ENCODE data around the gene CES4A.
"Not testable (repeated sequence)": the region's sequence is repeated elsewhere in the genome, so short reads cannot be mapped to it uniquely, and the experiment has no call there.

The CES4A gene

DNA sequence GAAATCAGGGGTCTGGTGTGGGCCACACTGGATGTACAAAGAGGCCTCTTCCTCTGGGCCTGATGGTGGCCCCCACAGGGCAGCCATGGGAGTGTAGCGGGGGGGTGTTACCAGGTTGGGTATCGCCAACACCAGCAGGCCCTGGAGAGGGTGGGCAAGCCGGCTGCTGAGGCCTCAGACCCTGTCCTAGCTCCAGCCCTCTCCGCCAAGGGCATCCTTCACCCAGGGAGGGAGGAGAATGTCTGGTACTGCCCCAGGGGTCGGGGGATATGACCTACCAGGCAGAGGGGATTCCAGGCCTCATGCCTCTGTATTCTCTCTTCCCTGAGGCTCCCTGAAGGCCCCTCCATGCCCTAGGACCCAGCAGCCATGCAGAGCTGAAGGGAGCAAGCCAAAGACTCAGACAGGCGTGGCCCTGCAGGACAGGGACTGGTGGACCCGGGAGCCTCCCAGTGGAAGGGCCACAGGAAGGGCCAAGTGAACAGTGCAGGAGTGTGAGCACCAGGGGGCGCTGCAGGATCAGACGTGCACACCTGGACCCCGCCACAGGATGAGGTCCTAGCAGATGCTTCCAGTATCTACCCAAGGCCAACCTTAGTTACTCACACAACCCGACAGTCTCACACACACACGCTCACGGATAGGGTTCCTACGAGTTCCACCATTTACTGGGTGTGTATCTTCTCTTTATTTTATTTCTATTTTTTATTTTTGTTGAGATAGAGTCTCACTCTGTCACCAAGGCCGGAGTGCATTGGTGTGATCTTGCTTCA, 10.9 kb upstream of the CES4A start:
- DNase-seq (ENCODE audit: extremely low spot score, insufficient read length, low read depth) (peak; percentile 75), FAIRE-seq (peak; percentile 93)

DNA sequence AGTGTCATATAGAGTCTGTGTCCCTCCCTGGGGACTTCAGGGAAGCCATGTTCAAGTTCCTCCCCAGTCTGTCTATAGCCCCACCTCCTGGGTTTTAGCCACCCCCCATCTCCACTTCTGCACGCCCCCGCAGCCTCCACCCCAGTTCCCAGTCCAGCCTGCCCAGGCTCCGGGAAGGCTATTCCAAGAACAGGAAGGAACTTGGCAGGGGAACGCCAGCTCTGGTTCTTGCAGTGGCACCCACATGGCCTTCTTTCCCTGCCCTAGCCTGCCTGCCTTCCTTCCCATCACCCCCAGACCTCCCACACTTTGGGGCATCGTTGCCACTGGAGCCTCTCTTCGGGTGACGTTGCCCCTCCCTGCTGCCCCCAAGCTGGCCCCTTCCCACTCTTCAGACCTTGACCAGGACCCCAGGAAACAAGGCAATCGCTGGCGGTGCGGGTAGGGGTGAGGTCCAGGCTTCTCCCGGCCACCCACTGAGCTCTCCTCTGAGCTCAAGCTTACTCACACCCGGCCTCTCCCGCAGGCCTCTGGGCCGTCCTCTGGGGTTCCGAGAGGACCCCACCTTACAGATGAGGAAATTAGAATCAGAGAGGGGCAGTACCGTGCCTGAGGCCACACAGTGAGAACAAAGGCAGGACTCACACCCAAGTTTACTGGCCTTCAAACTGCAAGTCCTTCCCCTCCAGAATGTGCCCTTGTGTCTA, 9.2 kb upstream of the CES4A start:
- DNase-seq (ENCODE audit: extremely low spot score, insufficient read length, low read depth) (no peak), FAIRE-seq (no peak)

- FAIRE-seq (no peak), DNase-seq (ENCODE audit: extremely low spot score, insufficient read length, low read depth) (no peak)
Observed at GRCh38 chr16:66983033-66983432, 5.4 kb upstream of the CES4A start.

DNA sequence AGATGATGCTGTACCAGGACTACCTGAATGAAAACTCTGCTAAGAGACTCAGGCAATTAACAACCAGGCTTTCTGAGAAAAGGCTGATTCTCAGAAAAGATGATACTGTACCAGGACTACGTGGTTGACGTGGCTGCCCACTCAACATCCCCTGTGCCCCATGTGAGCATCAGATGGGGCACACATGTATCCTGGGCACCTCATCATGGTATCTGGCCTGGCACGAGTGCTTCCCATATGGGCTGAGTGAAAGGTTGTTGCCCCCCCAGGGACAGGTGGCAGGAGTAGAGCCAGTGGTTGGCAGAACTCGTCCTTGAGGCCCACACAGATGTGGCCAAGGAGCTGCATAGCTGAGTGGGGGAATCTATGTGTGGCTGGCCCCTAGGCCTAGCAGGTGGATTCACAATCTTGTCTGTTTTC, 3.5 kb upstream of the CES4A start:
- DNase-seq (ENCODE audit: extremely low spot score, insufficient read length, low read depth) = no peak
- no peak for FAIRE-seq

DNA sequence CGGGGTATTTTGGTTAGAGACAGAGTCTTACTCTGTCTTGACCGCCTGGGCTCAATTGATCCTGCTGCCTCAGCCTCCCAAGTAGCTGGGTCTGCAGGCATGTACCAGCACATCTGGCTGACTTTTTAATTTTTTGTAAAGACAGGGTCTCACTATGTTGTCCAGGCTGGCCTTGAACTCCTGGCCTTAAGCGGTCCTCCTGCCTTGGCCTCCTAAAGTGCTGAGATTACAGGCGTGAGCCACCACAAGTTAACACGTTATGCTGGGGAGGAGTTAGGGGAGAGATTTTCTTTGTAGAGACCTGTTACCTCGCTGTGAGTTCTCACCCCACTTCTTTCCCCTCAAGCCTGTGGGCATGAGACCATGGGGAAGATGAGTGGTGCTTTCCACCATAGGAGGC, 1.8 kb upstream of the CES4A start:
- FAIRE-seq (no peak), DNase-seq (ENCODE audit: extremely low spot score, insufficient read length, low read depth) (no peak)

GRCh38 chr16:66991545-66992077, 3.2 kb downstream of the CES4A start:
- DNase-seq (ENCODE audit: extremely low spot score, insufficient read length, low read depth) = no peak
- no peak for FAIRE-seq

- DNase-seq (ENCODE audit: extremely low spot score, insufficient read length, low read depth); FAIRE-seq: not testable (repeated sequence)
Observed at GRCh38 chr16:66993558-66993957, 5.2 kb downstream of the CES4A start.

DNA sequence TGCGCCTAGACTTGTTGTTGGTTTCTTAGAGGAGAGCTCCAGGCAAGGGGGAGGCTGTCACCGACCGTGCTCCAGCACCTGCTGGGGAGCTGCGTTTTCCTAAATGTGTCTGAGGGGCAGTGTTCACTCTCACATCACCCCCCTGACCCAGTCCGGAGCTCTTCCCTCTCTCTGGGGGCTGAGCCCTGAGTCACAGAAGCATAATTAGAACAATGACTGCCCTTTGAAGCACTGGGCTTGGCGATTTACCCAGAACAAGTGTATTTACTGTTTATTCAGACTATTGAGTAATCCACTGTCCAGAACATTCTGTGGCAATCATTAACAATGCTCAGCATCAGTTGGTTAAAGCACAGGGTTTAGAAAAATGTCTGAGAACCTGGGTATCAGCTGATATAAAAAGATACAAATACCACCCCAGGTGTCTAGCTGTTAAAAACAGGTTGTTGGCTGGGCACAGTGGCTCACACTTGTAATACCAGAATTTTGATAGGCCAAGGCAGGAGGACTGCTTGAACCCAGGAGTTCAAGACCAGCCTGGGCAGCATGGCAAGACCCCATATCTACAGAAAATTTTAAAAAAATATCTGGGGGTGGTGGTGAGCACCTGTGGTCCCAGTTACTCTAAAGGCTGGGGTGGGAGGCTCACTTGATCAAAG, 8.1 kb downstream of the CES4A start:
- FAIRE-seq (no peak), DNase-seq (ENCODE audit: extremely low spot score, insufficient read length, low read depth) (no peak)

DNA sequence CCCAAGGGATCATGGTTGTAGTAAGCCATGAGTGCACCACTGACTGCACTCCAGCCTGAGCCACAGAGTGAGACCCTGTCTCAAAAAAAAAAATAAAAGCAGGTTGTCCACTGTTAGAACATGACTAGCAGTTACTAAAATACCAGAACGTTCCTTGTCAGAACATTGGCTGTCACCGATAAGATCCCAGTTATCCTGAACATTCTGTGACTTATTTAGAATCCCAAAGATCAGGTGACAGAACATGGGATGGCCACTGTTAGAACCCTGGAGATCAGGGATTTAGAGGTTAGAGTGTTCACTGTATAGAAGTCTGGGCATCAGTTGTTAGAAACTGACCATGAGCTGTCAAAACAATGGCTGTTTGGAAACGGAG, 8.6 kb downstream of the CES4A start:
- FAIRE-seq (no peak), DNase-seq (ENCODE audit: extremely low spot score, insufficient read length, low read depth) (no peak)

DNA sequence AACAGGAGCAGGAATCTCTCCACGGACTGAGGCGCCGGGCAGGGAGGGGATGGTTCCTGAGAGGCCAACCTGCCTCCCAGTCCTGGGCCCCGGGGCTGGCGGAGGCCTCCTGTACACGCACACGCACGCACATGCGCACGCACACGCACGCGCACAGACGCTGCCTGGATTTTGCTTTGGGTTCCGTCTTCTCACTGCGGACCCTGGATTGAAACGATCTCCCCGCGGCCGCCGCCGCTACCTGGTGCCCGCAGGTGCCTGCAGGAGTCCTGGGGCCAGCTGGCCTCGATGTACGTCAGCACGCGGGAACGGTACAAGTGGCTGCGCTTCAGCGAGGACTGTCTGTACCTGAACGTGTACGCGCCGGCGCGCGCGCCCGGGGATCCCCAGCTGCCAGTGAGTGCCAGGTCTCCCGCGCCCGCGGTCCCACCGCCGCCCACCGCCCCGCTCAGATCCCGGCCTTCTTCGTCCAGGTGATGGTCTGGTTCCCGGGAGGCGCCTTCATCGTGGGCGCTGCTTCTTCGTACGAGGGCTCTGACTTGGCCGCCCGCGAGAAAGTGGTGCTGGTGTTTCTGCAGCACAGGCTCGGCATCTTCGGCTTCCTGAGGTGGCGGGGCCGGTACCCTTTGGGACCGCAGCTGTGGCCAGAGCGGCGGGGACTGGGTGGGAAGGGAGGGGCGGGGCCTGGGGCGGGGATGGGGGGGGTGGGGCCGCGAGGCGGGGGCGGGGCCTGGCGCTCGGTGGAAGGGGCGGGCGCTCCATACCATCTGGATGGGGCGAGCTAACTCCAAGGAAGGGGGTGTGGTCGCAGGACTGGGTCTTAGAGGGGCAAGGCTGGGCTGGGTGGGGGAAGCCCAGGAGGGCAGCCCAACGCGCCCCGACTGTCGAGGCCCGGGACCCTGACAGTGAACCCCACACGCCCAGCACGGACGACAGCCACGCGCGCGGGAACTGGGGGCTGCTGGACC, 12.3 kb downstream of the CES4A start:
- DNase-seq (ENCODE audit: extremely low spot score, insufficient read length, low read depth) = no peak
- no peak for FAIRE-seq

DNA sequence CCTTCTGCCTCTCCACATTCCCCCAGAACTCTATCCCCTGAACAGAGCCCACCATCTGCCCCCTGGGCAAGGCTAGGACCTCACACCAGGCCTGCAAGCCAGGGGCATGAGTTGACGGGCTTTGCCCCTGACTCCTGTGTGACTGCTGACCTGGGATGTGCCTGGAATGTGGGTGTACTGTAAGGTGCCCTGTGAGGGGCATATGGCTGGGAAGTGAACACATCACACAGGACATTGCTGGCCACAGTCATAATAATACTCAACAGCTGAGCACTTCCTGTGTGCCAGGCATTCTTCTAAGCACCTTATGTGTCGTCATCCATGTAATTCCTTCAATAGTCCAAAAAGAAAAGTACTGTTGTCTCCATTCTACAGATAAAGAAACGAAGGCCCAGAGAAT, 13.3 kb downstream of the CES4A start:
- FAIRE-seq = no peak

DNA sequence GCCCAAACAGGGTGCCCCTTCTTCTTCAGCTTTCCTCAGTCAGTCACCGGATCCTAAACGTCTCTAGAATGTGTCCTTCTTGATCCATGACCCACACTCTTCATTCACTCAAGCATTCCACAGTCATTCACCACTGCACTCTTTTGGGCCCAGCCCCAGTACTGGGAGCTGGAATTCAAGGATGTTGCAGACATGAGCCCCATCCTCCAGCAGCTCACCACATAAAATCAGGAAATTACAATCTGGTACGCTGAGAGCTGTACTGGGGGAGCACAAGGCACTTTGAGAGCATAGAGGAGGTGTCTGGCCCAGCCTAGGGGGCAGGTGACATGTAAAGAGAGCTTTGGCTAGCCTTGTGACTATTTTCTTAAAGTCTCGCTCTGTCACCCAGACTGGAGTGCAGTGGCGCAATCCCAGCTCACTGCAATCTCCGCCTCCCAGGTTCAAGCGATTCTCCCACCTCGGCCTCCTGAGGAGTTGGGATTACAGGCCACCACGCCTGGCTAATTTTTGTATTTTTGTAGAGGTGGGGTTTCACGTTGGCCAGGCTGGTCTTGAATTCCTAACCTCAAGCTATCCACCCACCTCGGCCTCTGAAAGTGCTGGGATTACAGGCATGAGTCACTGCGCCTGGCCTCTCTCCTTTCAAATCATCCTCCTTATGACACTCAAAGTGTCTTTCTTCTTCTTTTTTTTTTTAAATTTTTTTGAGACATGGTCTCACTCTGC, 18.7 kb downstream of the CES4A start:
- DNase-seq (ENCODE audit: extremely low spot score, insufficient read length, low read depth) (no peak), FAIRE-seq (no peak)

More for the DNA sequence above, 13.3 kb downstream of the CES4A start:
- DNase-seq (ENCODE audit: extremely low spot score, insufficient read length, low read depth) = no peak

GRCh38 chr16:67009158-67009557, 20.8 kb downstream of the CES4A start:
- FAIRE-seq (no peak), DNase-seq (ENCODE audit: extremely low spot score, insufficient read length, low read depth) (no peak)

GRCh38 chr16:67011274-67011673, 22.9 kb downstream of the CES4A start:
- FAIRE-seq (no peak), DNase-seq (ENCODE audit: extremely low spot score, insufficient read length, low read depth) (no peak)

DNA sequence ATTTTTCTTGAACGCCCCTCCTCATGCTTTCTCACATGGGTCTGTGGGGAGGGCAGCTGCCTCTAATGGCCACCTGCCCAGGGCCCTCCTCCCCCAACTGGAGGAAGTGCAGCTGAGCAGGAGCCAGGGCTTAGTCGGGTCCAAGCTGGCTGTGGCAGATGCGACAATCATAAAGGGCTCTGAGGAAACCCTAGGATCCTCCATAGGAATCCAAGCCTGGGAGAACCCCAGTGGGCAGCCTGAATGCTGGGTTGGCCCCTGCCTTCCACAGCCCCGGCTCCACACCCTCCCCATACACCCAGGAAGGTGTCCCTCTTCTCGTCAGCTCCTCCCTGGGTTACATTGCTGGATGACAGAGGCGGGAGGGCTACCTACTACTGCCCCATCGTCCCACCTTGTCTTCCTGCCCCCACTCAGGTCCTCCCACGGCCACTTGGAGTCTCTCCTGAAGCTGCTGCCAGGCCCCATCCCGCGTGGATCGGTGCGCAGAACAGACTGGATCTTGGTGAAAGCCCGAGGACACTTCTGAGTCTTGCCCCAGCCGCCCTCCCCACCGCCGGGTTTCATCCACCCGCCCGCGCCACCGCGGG, 24.9 kb downstream of the CES4A start:
- FAIRE-seq = no peak
- no peak for DNase-seq (ENCODE audit: extremely low spot score, insufficient read length, low read depth)

DNA sequence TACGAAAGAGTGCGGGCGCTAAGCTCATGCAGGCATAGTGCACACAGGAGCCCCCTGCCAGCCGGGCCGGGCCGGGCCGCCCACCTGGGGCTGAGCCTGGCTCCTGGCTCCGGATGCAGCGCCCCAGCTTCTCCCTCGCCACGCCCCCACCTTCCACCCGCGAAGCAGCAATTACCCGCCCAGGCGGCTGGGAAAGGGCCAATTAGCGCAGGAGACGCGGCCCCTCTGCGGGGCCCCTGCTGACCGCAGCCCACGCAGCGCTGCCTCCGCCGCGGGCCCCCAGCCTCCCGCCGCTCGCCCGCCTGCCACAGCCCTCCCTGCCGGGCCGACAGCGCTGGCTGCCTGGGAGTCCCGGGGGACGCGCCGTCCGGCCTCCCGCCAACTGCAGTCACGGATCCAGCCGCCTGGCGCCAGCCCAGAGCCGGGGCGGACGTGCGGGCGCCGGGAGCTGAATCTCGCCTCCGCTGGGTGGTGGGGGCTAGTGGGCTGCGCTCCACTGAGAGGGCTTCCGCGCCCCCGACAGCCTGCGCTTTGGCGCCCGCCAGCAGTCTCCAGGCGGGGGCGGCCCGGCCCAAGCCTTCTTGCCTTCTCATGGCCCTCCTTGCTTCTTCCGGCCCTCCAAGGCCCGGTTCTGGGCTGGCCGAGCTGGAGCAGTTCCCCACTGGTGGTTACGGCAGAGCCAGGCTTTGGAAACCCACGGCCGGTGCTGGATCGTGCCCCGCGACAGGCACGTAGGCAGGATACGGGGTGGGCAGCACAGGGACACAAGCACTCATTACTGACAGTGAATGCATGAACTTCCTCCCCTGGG, 25.6 kb downstream of the CES4A start:
- DNase-seq (ENCODE audit: extremely low spot score, insufficient read length, low read depth) (no peak), FAIRE-seq (peak; percentile 51)

DNA sequence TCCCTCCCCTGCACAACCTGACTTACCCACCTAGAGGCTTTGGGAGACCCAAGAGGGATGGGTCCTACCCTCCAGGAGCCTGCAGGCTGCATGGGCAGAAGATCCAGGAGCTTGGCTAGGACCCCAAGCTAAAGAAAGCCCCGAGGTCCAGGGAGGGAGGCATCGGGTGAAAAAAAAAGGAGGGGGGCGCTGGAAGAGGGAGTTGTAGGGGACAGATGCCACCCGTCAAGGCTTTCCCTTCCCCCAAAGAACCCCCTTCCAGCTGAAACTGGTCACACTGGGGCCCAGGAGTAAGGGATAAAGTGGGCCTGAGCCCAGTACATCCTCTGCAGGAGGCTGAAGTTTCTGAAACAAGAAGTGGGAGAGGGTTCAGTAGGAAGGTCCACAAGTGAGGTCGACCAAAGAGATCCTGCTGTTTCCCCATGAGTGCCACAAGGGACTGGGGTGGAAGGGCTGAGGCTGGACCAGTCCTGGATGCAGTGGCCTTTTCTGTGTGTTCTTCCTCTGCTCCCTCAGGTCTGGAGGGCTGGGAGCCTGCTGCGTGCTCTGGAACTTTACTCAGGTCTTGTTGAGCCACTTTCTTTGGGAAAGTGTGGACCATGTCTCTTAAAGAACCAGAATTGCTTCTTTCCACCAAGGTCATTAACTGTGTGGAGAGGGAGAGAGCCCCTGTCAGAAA, 26.4 kb downstream of the CES4A start:
- no peak for DNase-seq (ENCODE audit: extremely low spot score, insufficient read length, low read depth)
- no peak for FAIRE-seq
